OCI-LY3 (cell line): Measurements from ENCODE around the gene TRMT61A.

Experiments used
- H2AFZ ChIP-seq: fragments of 200-600, 300-600 bp; shearing (Covaris generic); 2 replicates; pipeline ENCODE4 v1.6.0; 2014; ENCODE audit warnings: antibody characterized with exemption, low read depth, low read length
- H3K27ac ChIP-seq: fragments of 200-600, 300-600 bp; sonication (generic); 2 replicates; pipeline ENCODE4 v1.5.1; 2014; ENCODE audit warnings: mild to moderate bottlenecking, low read length, moderate library complexity, mixed read lengths
- H3K27me3 ChIP-seq: fragments of 200-600, 300-600 bp; sonication (generic); 2 replicates; pipeline ENCODE4 v1.6.1; 2014; ENCODE audit warnings: low read depth, low read length, mixed read lengths
- H3K36me3 ChIP-seq: fragments of 200-600, 300-600 bp; sonication (generic); replicated peaks from 2 replicates; pipeline ENCODE3; 2014; ENCODE audit warnings: low read depth, low read length, mixed read lengths
- H3K4me1 ChIP-seq: fragments of 300-600, 200-600 bp; sonication (generic); 2 replicates; pipeline ENCODE4 v1.6.1; 2014; ENCODE audit warnings: low read length, mixed read lengths
- H3K4me2 ChIP-seq: fragments of 200-600, 300-600 bp; sonication (generic); 2 replicates; pipeline ENCODE4 v1.6.1; 2014; ENCODE audit warnings: low read length, mixed read lengths
- H3K4me3 ChIP-seq: fragments of 300-600, 200-600 bp; sonication (generic); 2 replicates; pipeline ENCODE4 v1.5.1; 2014; ENCODE audit warnings: antibody characterized with exemption, mild to moderate bottlenecking, low read length, moderate library complexity
- H3K79me2 ChIP-seq: fragments of 300-600, 200-600 bp; shearing (Covaris generic); 2 replicates; pipeline ENCODE4 v1.6.1; 2014; ENCODE audit warnings: mild to moderate bottlenecking, low read length, mixed read lengths
- H3K9ac ChIP-seq: fragments of 300-600, 200-600 bp; shearing (Covaris generic); 2 replicates; pipeline ENCODE4 v1.6.0; 2014; ENCODE audit warnings: mild to moderate bottlenecking, low read length, moderate library complexity
- H3K9me3 ChIP-seq: fragments of 200-600, 300-600 bp; shearing (Covaris generic); 2 replicates; pipeline ENCODE4 v1.6.1; 2014; ENCODE audit warnings: low read length, mixed read lengths; ENCODE audit not compliant: insufficient read depth
- H4K20me1 ChIP-seq: fragments of 200-600, 300-600 bp; sonication (generic); 2 replicates; pipeline ENCODE4 v1.6.1; 2016; ENCODE audit warnings: low read length, mixed read lengths; ENCODE audit not compliant: insufficient read depth
- CTCF ChIP-seq: fragments of 200-600, 300-600 bp; sonication (generic); IDR thresholded peaks from 2 replicates; pipeline ENCODE4 v1.5.1; 2014; ENCODE audit warnings: antibody characterized with exemption, low read length, low read depth
- EZH2phosphoT487 ChIP-seq: fragments of 200-600 bp; shearing (Covaris generic); IDR thresholded peaks from 2 replicates; pipeline ENCODE4 v1.6.1; 2018; ENCODE audit warnings: antibody characterized with exemption, mixed run types, low read depth

The TRMT61A gene

GRCh38 chr14:103532216-103533136, 3.5 kb downstream of the TRMT61A start:
- peaks cover 3% of the 10 kb centered on the region; the same call in 1 of the 2 replicates for H4K20me1 ChIP-seq
- no peaks in the 10 kb centered on the region for H3K27me3 ChIP-seq
- peaks cover 31% of the 10 kb centered on the region for H3K4me1 ChIP-seq
- H3K4me2 ChIP-seq: no peak overlapping the region
- TF ChIP-seq EZH2phosphoT487 (no peak), CTCF (no peak)
- no peak overlapping the region for H3K4me3 ChIP-seq
- H3K36me3 ChIP-seq: peaks cover 37% of the 10 kb centered on the region
- H3K27ac ChIP-seq: no peak overlapping the region
- no peak overlapping the region for H2AFZ ChIP-seq
- H3K79me2 ChIP-seq: peaks cover 52% of the 10 kb centered on the region
- no peaks in the 10 kb centered on the region for H3K9me3 ChIP-seq
- no peak overlapping the region for H3K9ac ChIP-seq

- no peak for TF ChIP-seq CTCF
- no peak for TF ChIP-seq EZH2phosphoT487
- H3K36me3 ChIP-seq: peaks cover 39% of the 10 kb centered on the region
- H3K27me3 ChIP-seq: no peaks in the 10 kb centered on the region
- H3K4me2 ChIP-seq: no peak overlapping the region
- peaks cover 45% of the 10 kb centered on the region for H3K79me2 ChIP-seq
- H2AFZ ChIP-seq: no peak overlapping the region
- H4K20me1 ChIP-seq: peaks cover 3% of the 10 kb centered on the region; the same call in 1 of the 2 replicates
- H3K9me3 ChIP-seq: no peaks in the 10 kb centered on the region
- H3K27ac ChIP-seq: no peak overlapping the region
- H3K9ac ChIP-seq: no peak overlapping the region
- H3K4me1 ChIP-seq: peaks cover 26% of the 10 kb centered on the region
- H3K4me3 ChIP-seq: no peak overlapping the region
Observed at GRCh38 chr14:103533137-103533998, 4.4 kb downstream of the TRMT61A start.

- H3K4me3 ChIP-seq: no peak overlapping the region
Observed at GRCh38 chr14:103533999-103534575, 5.1 kb downstream of the TRMT61A start.

More at GRCh38 chr14:103533999-103534575, 5.1 kb downstream of the TRMT61A start:
- Histone ChIP-seq H4K20me1 (peaks cover 3% of the 10 kb centered on the region; the same call in 1 of the 2 replicates), H3K27me3 (no peaks in the 10 kb centered on the region), H2AFZ (no peak overlapping the region), H3K79me2 (peaks cover 39% of the 10 kb centered on the region), H3K4me1 (peaks cover 26% of the 10 kb centered on the region), H3K27ac (no peak overlapping the region), H3K9ac (no peak overlapping the region), H3K36me3 (peaks cover 39% of the 10 kb centered on the region), H3K4me2 (no peak overlapping the region), H3K9me3 (no peaks in the 10 kb centered on the region)
- TF ChIP-seq CTCF (no peak), EZH2phosphoT487 (no peak)
